LNCaP clone FGC (cell line): Measurements from ENCODE around the gene RHOT2.

Experiments used
- DNase-seq: peaks from one replicate; pipeline ENCODE4 v3.0.0-alpha.2; 2011; ENCODE audit warnings: low read depth
- H3K4me3 ChIP-seq: 2 replicates; pipeline ENCODE4 v1.5.1; 2011; ENCODE audit warnings: mild to moderate bottlenecking, low read depth, low read length, control low read depth
- CTCF ChIP-seq: IDR thresholded peaks from 2 replicates; pipeline ENCODE4 v1.5.1; 2012; ENCODE audit warnings: mild to moderate bottlenecking; ENCODE audit not compliant: control insufficient read depth, insufficient read depth; ENCODE audit errors: extremely low read depth

RHOT2 gene

GRCh38 chr16:629185-629832, 38.6 kb upstream of the RHOT2 start:
- no peak for DNase-seq
- H3K4me3 ChIP-seq = no peak overlapping the region
- TF ChIP-seq CTCF = no peak

GRCh38 chr16:629833-630248, 38.1 kb upstream of the RHOT2 start:
- no peak overlapping the region for H3K4me3 ChIP-seq
- no peak for TF ChIP-seq CTCF
- DNase-seq = no peak

GRCh38 chr16:630249-630814, 37.6 kb upstream of the RHOT2 start:
- TF ChIP-seq CTCF = no peak
- no peak overlapping the region for H3K4me3 ChIP-seq
- no peak for DNase-seq

- no peak for TF ChIP-seq CTCF
- no peak for DNase-seq
- H3K4me3 ChIP-seq = no peak within 1 kb of the TSS
These were observed 37.0 kb upstream of the RHOT2 start, which contains the start of gene WFIKKN1 for GRCh38 chr16:630815-631405. TSS of gene WFIKKN1 (plus strand) at chr16:630985. CDS start at chr16:631254, 269 bp downstream.

GRCh38 chr16:631808-632358, 36.0 kb upstream of the RHOT2 start:
- no peak overlapping the region for H3K4me3 ChIP-seq
- DNase-seq = no peak
- no peak for TF ChIP-seq CTCF

- no peak overlapping the region for H3K4me3 ChIP-seq
- DNase-seq = no peak
- TF ChIP-seq CTCF = no peak
These were observed 35.2 kb upstream of the RHOT2 start for GRCh38 chr16:632486-633335.
